Karpas-422 (cell line): ENCODE measurements around the gene DCHS1. TPM values are rescaled to one million over a fixed set of nuclear protein-coding genes. Genes with fewer than 3 reads are reported as not detected.

Source experiments
- DNase-seq: peaks from one replicate; pipeline ENCODE4 v3.0.0-alpha.2; 2015
- H2AFZ ChIP-seq: fragments of 200-600 bp; sonication (generic); 2 replicates; pipeline ENCODE4 v1.6.1; 2014; ENCODE audit warnings: antibody characterized with exemption, low read length, mixed read lengths
- H3K27ac ChIP-seq: fragments of 200-600 bp; sonication (generic); 2 replicates; pipeline ENCODE4 v1.5.1; 2014; ENCODE audit warnings: mild to moderate bottlenecking, low read length, moderate library complexity
- H3K27me3 ChIP-seq: fragments of 200-600 bp; sonication (generic); 2 replicates; pipeline ENCODE4 v1.6.1; 2014; ENCODE audit warnings: low read length, mixed read lengths
- H3K36me3 ChIP-seq: fragments of 200-600 bp; sonication (generic); 2 replicates; pipeline ENCODE4 v1.6.1; 2014; ENCODE audit warnings: low read length, mixed read lengths; ENCODE audit not compliant: insufficient read depth
- H3K4me1 ChIP-seq: fragments of 200-600 bp; sonication (generic); 2 replicates; pipeline ENCODE4 v1.6.1; 2014; ENCODE audit warnings: mild to moderate bottlenecking, low read length, mixed read lengths
- H3K4me2 ChIP-seq: fragments of 200-600 bp; sonication (generic); 2 replicates; pipeline ENCODE4 v1.6.1; 2014; ENCODE audit warnings: low read length, low read depth, mild to moderate bottlenecking; ENCODE audit not compliant: poor library complexity, severe bottlenecking
- H3K4me3 ChIP-seq: fragments of 200-600 bp; sonication (generic); 2 replicates; pipeline ENCODE4 v1.5.1; 2014; ENCODE audit warnings: mild to moderate bottlenecking, antibody characterized with exemption, low read length, mixed read lengths
- H3K79me2 ChIP-seq: fragments of 200-600 bp; sonication (generic); 2 replicates; pipeline ENCODE4 v1.6.1; 2014; ENCODE audit warnings: mild to moderate bottlenecking, low read length, mixed read lengths
- H3K9ac ChIP-seq: fragments of 200-600 bp; sonication (generic); 2 replicates; pipeline ENCODE4 v1.6.0; 2014; ENCODE audit warnings: low read length
- H3K9me2 ChIP-seq: fragments of 200-600 bp; sonication (generic), shearing (Covaris generic); replicated peaks from 2 replicates; pipeline ENCODE4 v1.6.0; 2014; ENCODE audit warnings: mild to moderate bottlenecking, low read length, moderate library complexity; ENCODE audit not compliant: insufficient read depth
- H3K9me3 ChIP-seq: fragments of 300-700, 200-600 bp; sonication (generic); 2 replicates; pipeline ENCODE4 v1.6.1; 2014; ENCODE audit warnings: low read length, mixed read lengths
- H4K20me1 ChIP-seq: fragments of 200-600 bp; sonication (generic); 2 replicates; pipeline ENCODE4 v1.6.1; 2014; ENCODE audit warnings: mild to moderate bottlenecking, antibody characterized with exemption, low read length, low read depth; ENCODE audit not compliant: insufficient read depth
- total RNA-seq: library from RNA; depleted of rRNA; stranded (reverse); fragments of >200 nt; shearing (Covaris generic); gene quantifications from 2 replicates; pipeline ENCODE4 v1.2.3, GENCODE V29; 2014; ENCODE audit warnings: low replicate concordance

Gene DCHS1
- total RNA-seq, 1 experiment from 2014 or later: 0.04 TPM

DNA sequence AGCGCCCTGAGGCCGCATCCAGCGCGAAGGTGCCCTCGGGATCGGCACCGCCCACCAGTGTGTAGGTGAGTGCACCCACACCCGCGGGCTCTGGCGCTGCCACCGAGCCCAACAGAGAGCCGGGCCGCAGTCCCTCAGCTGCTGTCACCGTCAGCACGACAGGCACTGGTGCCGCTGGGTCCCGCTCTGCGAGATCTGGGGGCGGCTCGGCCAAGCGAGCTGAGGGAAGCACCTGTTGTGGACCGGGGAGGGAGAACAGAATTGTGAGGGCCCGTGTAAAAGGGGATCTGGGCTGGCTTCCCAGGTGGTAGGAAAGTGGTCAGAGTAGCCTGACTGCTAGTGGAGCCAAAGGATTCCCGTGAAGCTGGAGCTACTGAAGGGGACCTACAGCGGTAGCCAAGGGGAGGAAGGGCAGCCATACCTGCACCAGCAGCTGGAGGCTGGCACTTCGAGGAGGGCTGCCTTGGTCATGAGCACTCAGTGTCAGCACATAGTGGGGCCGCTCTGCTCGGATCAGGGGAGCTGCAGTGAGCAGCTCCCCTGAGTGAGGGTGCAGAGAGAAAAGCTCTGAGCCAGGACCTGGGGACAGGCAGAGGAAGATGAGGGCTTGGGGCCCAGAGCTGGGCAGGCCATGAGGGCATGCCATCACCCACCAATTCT lies 24.8 kb downstream of the DCHS1 start:
- Histone ChIP-seq H3K4me3 (no peak overlapping the region), H3K9me3 (no peaks in the 10 kb centered on the region), H3K9me2 (no peaks in the 10 kb centered on the region), H4K20me1 (no peaks in the 10 kb centered on the region), H3K4me2 (no peak overlapping the region), H3K79me2 (no peaks in the 10 kb centered on the region), H3K27me3 (no peaks in the 10 kb centered on the region), H3K36me3 (no peaks in the 10 kb centered on the region), H3K9ac (no peak overlapping the region), H3K27ac (no peak overlapping the region), H3K4me1 (peaks cover 4% of the 10 kb centered on the region; the same call in 1 of the 2 replicates), H2AFZ (no peak overlapping the region)
- DNase-seq: no peak

DNA sequence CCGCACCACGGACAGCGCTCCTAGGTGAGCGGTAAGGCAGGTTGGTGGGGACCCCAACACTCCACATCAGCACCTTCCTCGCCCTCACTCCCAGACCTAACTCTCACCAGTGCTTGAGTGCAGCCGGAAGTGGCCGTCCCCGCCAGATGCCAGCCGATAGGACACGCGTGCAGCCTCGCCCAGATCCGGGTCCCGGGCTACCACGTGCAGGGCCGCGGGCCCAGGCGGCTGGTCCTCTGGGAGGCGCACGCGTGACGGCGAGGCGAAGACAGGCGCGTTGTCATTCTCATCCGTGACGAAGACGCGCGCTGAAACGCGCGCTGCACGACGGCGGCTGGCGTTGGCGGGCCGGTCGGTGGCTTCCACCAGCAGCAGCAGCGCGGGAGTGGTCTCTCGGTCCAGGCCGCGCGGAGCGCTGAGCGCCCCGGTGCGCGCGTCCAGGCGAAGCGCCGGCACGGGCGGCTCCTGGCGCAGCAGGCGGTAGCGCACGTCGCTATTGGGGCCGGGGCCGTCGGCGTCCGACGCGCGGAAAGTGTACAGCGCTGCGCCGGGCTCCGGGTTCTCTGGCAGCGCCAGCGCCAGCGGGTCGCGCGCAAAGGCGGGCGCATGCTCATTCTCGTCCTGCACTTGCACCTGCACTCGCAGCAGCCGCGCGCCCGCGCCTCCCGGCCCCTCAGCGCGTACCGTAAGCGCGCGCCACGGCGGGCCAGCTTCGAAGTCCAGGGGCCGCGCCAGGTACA lies 25.5 kb downstream of the DCHS1 start:
- no peak for DNase-seq
- H3K4me2 ChIP-seq: no peak overlapping the region

DNA sequence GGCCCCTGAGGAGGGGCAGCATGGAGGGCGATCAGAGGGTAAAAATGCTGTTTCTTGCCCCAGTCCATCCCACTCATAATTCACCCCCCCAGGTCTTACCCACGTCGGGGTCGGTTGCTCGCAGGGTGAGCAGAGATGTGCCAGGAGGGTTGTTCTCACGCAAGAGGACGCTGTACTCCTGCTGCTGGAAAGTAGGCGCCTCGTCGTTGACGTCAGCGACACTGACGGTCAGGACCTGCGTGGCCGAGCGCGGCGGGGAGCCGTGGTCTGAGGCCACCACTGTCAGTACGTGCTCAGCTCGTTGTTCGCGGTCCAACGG lies 26.1 kb downstream of the DCHS1 start:
- H3K27ac ChIP-seq: no peak overlapping the region
- no peak for DNase-seq
- H4K20me1 ChIP-seq: no peaks in the 10 kb centered on the region
- H3K9ac ChIP-seq: no peak overlapping the region
- H3K36me3 ChIP-seq: no peaks in the 10 kb centered on the region
- no peaks in the 10 kb centered on the region for H3K9me3 ChIP-seq
- H3K4me2 ChIP-seq: no peak overlapping the region
- no peak overlapping the region for H2AFZ ChIP-seq
- no peak overlapping the region for H3K4me3 ChIP-seq
- H3K4me1 ChIP-seq: peaks cover 4% of the 10 kb centered on the region; the same call in 1 of the 2 replicates
- H3K79me2 ChIP-seq: no peaks in the 10 kb centered on the region
- no peaks in the 10 kb centered on the region for H3K9me2 ChIP-seq
- H3K27me3 ChIP-seq: no peaks in the 10 kb centered on the region

More for the DNA sequence above, 25.5 kb downstream of the DCHS1 start:
- Histone ChIP-seq H3K79me2 (no peaks in the 10 kb centered on the region), H3K36me3 (no peaks in the 10 kb centered on the region), H3K9ac (no peak overlapping the region), H3K4me1 (peaks cover 4% of the 10 kb centered on the region; the same call in 1 of the 2 replicates), H3K27ac (no peak overlapping the region), H3K27me3 (no peaks in the 10 kb centered on the region), H3K9me2 (no peaks in the 10 kb centered on the region), H4K20me1 (no peaks in the 10 kb centered on the region), H2AFZ (no peak overlapping the region), H3K4me3 (no peak overlapping the region), H3K9me3 (no peaks in the 10 kb centered on the region)

GRCh38 chr11:6628526-6628925 lies 27.1 kb downstream of the DCHS1 start:
- no peak overlapping the region for H3K4me3 ChIP-seq
- no peaks in the 10 kb centered on the region for H3K79me2 ChIP-seq
- no peak overlapping the region for H3K9ac ChIP-seq
- H3K27ac ChIP-seq: no peak overlapping the region
- H3K27me3 ChIP-seq: no peaks in the 10 kb centered on the region
- no peaks in the 10 kb centered on the region for H3K36me3 ChIP-seq
- peaks cover 4% of the 10 kb centered on the region; the same call in 1 of the 2 replicates for H3K4me1 ChIP-seq
- H3K4me2 ChIP-seq: no peak overlapping the region
- H3K9me3 ChIP-seq: no peaks in the 10 kb centered on the region
- H3K9me2 ChIP-seq: no peaks in the 10 kb centered on the region
- no peaks in the 10 kb centered on the region for H4K20me1 ChIP-seq
- DNase-seq: no peak
- H2AFZ ChIP-seq: no peak overlapping the region

DNA sequence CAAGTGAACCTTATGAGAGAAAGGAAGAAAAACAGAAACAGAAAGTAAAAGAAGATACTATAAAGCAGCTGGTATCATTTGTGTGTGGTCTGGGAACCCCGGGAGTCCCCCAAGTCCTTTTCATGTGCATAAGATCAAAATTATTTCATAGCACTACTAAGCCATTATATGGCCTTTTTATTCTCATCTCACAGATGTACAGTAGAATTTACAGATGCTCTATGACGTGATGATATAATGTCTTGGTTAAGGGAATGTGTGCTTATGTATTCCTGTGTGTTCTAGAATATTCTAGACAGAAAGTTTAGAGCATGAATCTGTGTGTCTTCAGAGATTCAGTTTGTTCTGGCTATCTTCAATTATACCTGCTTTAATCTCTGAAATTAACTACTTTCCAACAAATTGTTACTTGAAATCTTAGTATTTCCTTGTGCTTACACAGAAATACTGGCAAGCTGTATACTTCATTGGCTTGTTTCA lies 27.8 kb downstream of the DCHS1 start:
- no peak overlapping the region for H3K4me3 ChIP-seq
- DNase-seq: no peak
- H4K20me1 ChIP-seq: no peaks in the 10 kb centered on the region
- H3K4me2 ChIP-seq: peak overlapping the region; percentile 30
- peak overlapping the region; percentile 31; the same call in 1 of the 2 replicates for H3K9ac ChIP-seq
- no peak overlapping the region for H3K27ac ChIP-seq
- no peaks in the 10 kb centered on the region for H3K36me3 ChIP-seq
- no peaks in the 10 kb centered on the region for H3K27me3 ChIP-seq
- no peaks in the 10 kb centered on the region for H3K9me3 ChIP-seq
- no peaks in the 10 kb centered on the region for H3K79me2 ChIP-seq
- H3K9me2 ChIP-seq: no peaks in the 10 kb centered on the region
- H3K4me1 ChIP-seq: peaks cover 4% of the 10 kb centered on the region; the same call in 1 of the 2 replicates
- H2AFZ ChIP-seq: no peak overlapping the region

DNA sequence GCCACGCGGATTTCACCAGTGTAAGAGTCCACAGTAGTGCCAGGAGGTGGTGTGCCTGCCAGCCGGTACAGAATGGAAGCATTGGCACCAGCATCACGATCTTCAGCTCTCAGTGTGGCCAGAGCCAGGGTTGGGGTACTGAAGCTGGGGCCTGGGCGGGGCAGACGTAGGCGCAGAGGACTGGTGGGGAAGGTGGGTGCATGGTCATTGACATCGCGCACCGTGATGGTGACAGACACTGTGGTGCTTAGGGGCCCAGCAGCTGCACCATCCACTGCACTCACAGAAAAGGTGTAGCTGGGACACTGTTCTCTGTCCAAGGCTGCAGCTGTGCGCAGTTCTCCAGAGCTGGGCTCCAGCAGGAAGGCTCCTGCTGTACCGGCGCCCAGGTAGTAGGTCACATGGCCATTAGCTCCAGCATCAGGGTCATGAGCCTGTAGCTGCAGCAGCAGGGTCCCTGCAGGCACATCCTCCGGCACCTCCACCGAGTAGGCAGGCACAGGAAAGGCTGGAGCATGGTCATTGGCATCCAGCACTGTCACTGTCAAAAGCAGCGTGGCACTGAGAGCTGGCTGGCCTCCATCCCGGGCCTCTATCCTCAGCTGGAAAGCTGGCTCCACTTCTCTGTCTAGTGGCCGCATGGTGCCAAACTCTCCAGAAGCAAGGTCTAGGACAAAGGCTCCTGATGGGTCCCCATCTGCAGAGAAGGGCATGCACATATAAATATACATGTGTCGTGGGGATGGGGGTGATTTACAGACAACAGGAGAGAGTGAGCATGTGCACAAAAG lies 28.4 kb downstream of the DCHS1 start:
- Histone ChIP-seq H3K79me2 (no peaks in the 10 kb centered on the region), H3K27ac (no peak overlapping the region), H4K20me1 (no peaks in the 10 kb centered on the region), H3K27me3 (no peaks in the 10 kb centered on the region), H3K4me1 (peaks cover 4% of the 10 kb centered on the region; the same call in 1 of the 2 replicates), H3K4me3 (no peak overlapping the region), H2AFZ (no peak overlapping the region), H3K36me3 (no peaks in the 10 kb centered on the region), H3K9me2 (no peaks in the 10 kb centered on the region), H3K9ac (peak overlapping the region; percentile 31; the same call in 1 of the 2 replicates), H3K9me3 (no peaks in the 10 kb centered on the region), H3K4me2 (peak overlapping the region; percentile 30)
- no peak for DNase-seq

DNA sequence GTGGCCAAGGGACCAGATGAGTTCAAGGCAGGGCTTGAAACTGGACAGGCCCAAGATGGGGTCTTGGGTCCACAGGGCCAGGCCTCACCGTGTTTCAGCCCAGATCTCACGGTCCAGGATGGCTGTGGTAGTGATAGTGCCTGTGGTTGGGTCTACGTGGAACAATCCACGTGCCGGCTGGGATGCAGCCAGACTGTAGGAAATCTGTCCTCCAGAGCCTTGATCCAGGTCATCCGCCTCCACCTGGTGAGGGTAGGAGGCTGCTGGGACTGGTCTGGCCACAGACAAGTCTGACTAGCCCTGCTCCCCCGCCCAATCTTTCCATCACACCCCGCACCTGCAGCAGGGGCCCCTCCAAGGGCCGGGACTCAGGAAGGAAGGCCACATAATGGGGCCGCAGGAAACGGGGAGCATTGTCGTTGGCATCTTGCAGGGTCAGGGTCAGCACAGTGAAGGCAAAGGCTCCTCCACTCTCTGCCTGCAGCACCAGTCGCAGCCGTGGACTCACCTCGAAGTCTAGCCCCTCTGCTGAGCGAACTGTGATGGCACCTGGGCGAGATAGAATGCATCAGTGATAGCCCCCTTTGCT lies 29.7 kb downstream of the DCHS1 start:
- Histone ChIP-seq H3K9ac (no peak overlapping the region), H3K27me3 (no peaks in the 10 kb centered on the region), H3K4me2 (no peak overlapping the region), H3K4me1 (peaks cover 4% of the 10 kb centered on the region; the same call in 1 of the 2 replicates), H3K79me2 (no peaks in the 10 kb centered on the region), H3K4me3 (no peak overlapping the region), H3K27ac (no peak overlapping the region), H3K9me3 (no peaks in the 10 kb centered on the region), H4K20me1 (no peaks in the 10 kb centered on the region), H3K9me2 (no peaks in the 10 kb centered on the region), H2AFZ (no peak overlapping the region), H3K36me3 (no peaks in the 10 kb centered on the region)
- DNase-seq: no peak
